ENCODE measurements around the gene NOX3.
"Not testable (repeated sequence)": the region's sequence is repeated elsewhere in the genome, so short reads cannot be mapped to it uniquely, and the experiment has no call there.

The NOX3 gene

DNA sequence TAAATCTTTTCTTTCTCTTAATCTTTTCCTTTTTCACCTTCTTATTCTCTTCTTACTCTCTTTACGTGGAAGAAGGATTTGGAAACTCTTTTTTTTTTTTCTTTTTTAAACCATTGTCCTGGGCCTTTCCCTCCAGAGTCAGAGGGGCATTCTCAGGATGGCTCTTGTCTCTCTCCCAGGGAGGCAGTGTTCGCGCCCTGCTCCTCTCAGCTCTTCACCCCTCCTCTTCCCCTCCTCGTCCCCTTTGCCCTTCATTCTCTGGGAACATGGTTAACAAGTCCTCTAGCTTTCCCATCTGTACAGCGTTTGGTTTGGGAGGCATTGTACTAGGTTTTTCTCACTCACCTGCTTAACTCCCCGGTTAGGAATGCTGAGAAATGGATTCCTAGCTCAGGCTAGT is 89.3 kb downstream of the NOX3 start:
- Mint-ChIP-seq H3K27ac (no peak overlapping the region), H3K36me3 (no peaks in the 10 kb centered on the region), H3K27me3 (no peaks in the 10 kb centered on the region), H3K4me1 (peaks cover 0 to 3% of the 10 kb centered on the region in 2 donors), H3K9me3 (peaks cover 2 to 4% of the 10 kb centered on the region in 2 donors), H3K4me3 (no peak overlapping the region)
- DNase-seq (no peak), ATAC-seq (replicated peaks) (no peak)

- no peak for DNase-seq
- ATAC-seq (replicated peaks) = no peak
- Mint-ChIP-seq H3K9me3 (peaks cover 7 to 13% of the 10 kb centered on the region in 2 donors), H3K4me3 (no peak overlapping the region), H3K27me3 (no peaks in the 10 kb centered on the region), H3K4me1 (peaks cover 0 to 3% of the 10 kb centered on the region in 2 donors), H3K27ac (no peak overlapping the region), H3K36me3 (no peaks in the 10 kb centered on the region)
Measured at GRCh38 chr6:155364844-155365437, 90.7 kb downstream of the NOX3 start.

DNA sequence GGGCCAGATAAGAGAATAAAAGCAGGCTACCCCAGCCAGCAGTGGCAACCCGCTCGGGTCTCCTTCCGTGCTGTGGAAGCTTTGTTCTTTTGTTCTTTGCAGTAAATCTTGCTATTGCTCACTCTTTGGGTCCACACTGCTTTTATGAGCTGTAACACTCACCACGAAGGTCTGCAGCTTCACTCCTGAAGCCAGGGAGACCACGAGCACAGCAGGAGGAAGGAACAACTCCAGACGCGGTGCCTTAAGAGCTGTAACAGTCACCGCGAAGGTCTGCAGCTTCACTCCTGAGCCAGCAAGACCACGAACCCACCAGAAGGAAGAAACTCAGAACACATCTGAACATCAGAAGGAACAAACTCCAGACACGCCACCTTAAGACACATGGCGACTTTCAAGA is 91.6 kb downstream of the NOX3 start:
- not testable (repeated sequence) for H3K27me3 Mint-ChIP-seq; H3K36me3 Mint-ChIP-seq; H3K27ac Mint-ChIP-seq; H3K4me3 Mint-ChIP-seq; H3K4me1 Mint-ChIP-seq; DNase-seq; ATAC-seq (replicated peaks)
- peaks cover 13 to 14% of the 10 kb centered on the region in 2 donors for H3K9me3 Mint-ChIP-seq

DNA sequence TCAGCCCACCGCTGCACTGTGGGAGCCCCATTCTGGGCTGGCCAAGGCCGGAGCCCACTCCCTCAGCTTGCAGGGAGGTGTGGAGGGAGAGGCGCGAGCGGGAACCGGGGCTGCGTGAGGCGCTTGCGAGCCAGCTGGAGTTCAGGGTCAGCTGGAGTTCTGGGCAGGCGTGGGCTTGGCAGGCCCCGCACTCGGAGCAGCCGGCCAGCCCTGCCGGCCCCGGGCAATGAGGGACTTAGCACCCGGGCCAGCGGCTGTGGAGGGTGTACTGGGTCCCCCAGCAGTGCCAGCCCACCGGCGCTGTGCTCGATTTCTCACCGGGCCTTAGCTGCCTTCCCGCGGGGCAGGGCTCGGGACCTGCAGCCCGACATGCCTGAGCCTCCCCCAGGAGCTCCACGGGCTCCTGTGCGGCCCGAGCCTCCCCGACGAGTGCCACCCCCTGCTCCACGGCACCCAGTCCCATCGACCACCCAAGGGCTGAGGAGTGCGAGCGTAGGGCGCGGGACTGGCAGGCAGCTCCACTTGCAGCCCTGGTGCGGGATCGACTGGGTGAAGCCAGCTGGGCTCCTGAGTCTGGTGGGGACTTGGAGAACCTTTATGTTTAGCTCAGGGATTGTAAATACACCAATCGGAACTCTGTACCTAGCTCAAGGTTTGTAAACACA is 92.5 kb downstream of the NOX3 start:
- not testable (repeated sequence) for H3K4me1 Mint-ChIP-seq; H3K27me3 Mint-ChIP-seq; H3K36me3 Mint-ChIP-seq; DNase-seq; H3K4me3 Mint-ChIP-seq; H3K27ac Mint-ChIP-seq; ATAC-seq (replicated peaks)
- peaks cover 13 to 14% of the 10 kb centered on the region in 2 donors for H3K9me3 Mint-ChIP-seq

DNA sequence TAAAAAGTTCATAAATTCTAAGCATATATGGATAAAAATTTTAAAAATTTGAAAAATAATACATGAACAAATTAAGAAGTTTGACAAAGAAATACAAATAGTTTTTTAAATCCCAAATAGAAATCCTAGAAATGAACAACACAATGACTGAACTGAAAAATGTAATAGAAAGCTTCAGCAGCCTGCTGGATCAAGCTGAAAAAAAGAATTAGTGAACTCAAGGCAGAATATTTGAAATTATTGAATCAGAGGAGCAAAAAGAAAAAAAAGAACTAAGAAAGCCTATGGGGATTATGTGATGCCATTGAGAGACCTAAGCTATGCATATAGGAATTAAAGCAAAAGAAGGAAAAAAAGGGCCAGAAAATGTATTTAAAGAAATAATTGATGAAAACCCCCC is 101.5 kb downstream of the NOX3 start:
- Mint-ChIP-seq H3K27me3 (peaks cover 0 to under 1% of the 10 kb centered on the region in 2 donors), H3K27ac (no peak overlapping the region), H3K9me3 (peaks cover 11 to 22% of the 10 kb centered on the region in 2 donors), H3K4me1 (peaks cover 7 to 18% of the 10 kb centered on the region in 2 donors), H3K36me3 (peaks cover 4 to 17% of the 10 kb centered on the region in 2 donors), H3K4me3 (no peak overlapping the region)
- ATAC-seq (replicated peaks) (no peak), DNase-seq (no peak)

DNA sequence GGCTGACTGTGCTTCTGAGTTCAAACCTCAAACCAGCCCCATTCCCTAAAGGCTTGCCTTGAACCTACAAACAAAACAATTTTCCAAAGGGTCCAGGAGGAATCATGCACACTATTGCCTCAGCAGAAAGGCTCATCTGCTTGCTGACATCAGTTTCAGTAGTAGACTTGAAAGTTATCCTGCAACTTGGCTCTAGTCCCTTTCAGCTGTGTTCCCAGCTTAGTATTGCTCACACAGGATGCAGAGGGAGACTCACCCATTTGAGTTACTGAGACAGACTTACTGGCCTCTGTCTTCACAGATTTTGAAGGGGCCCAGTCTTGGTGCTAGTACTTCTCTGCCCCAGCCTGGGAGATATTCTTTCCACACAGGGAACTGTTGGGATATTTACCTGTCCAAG is 102.8 kb downstream of the NOX3 start:
- Mint-ChIP-seq H3K4me1 (peaks cover 10 to 18% of the 10 kb centered on the region in 2 donors), H3K9me3 (peaks cover 20 to 23% of the 10 kb centered on the region in 2 donors), H3K4me3 (no peak overlapping the region), H3K36me3 (peaks cover 6 to 20% of the 10 kb centered on the region in 2 donors), H3K27me3 (no peaks in the 10 kb centered on the region), H3K27ac (no peak overlapping the region)
- no peak for DNase-seq
- no peak for ATAC-seq (replicated peaks)

DNA sequence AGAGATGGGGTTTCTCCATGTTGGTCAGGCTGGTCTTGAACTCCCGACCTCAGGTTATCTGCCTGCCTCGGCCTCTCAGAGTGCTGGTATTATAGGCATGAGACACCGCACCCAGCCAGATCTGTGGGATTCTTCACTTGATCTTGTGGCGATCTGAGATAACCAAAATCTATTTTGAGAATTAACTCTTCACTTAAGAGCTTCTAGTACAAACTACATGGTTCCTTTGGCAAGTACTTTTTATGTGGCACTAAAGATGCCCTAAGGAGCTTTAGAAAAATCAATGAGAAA is 103.6 kb downstream of the NOX3 start:
- no peak for ATAC-seq (replicated peaks)
- Mint-ChIP-seq H3K9me3 (peaks cover 27 to 30% of the 10 kb centered on the region in 2 donors), H3K27me3 (no peaks in the 10 kb centered on the region), H3K4me1 (peaks cover 10 to 18% of the 10 kb centered on the region in 2 donors), H3K27ac (peak overlapping the region; percentile 90), H3K36me3 (peaks cover 6 to 23% of the 10 kb centered on the region in 2 donors), H3K4me3 (no peak overlapping the region)
- no peak for DNase-seq

- H3K36me3 Mint-ChIP-seq = peaks cover 11 to 27% of the 10 kb centered on the region in 2 donors
- H3K9me3 Mint-ChIP-seq = peaks cover 28 to 33% of the 10 kb centered on the region in 2 donors
- peak overlapping the region; percentile 7 to 19 for H3K4me3 Mint-ChIP-seq
- H3K27me3 Mint-ChIP-seq = no peaks in the 10 kb centered on the region
- DNase-seq (no peak), ATAC-seq (replicated peaks) (peak; percentile 97 to 99)
- H3K27ac Mint-ChIP-seq = peak overlapping the region; percentile 90
- peaks cover 10 to 18% of the 10 kb centered on the region in 2 donors for H3K4me1 Mint-ChIP-seq
Measured at GRCh38 chr6:155351273-155352129, 104.1 kb downstream of the NOX3 start.

GRCh38 chr6:155349956-155350355 is 105.7 kb downstream of the NOX3 start:
- H3K9me3 Mint-ChIP-seq = peaks cover 36 to 37% of the 10 kb centered on the region in 2 donors
- H3K27ac Mint-ChIP-seq = no peak overlapping the region
- H3K36me3 Mint-ChIP-seq = peaks cover 20 to 28% of the 10 kb centered on the region in 2 donors
- ATAC-seq (replicated peaks) (no peak), DNase-seq (no peak)
- peaks cover 11 to 18% of the 10 kb centered on the region in 2 donors for H3K4me1 Mint-ChIP-seq
- H3K4me3 Mint-ChIP-seq = no peak overlapping the region
- H3K27me3 Mint-ChIP-seq = no peaks in the 10 kb centered on the region

DNA sequence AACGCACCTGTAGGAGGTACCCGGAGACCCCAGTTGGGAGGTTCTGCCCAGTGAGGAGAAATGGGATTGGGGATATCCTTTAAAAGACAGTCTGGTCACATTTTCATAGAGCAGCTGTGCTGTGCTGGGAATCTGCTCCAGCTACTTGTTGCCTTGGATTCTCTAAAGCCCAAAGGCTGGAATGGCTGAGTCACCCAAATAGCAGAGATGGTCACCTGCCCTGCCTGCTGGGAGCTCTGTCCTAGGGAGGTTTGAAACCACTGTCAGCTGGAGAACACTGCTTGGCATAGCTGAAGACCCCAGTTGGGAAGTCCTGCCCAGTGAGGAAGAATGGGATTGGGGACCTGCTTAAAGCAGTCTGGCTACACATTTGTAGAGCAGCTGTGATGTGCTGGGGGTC is 106.5 kb downstream of the NOX3 start:
- peaks cover 11 to 18% of the 10 kb centered on the region in 2 donors for H3K4me1 Mint-ChIP-seq
- DNase-seq (no peak), ATAC-seq (replicated peaks) (no peak)
- peaks cover 30 to 31% of the 10 kb centered on the region in 2 donors for H3K9me3 Mint-ChIP-seq
- H3K27me3 Mint-ChIP-seq = no peaks in the 10 kb centered on the region
- H3K27ac Mint-ChIP-seq = no peak overlapping the region
- H3K36me3 Mint-ChIP-seq = peaks cover 16 to 23% of the 10 kb centered on the region in 2 donors
- no peak overlapping the region for H3K4me3 Mint-ChIP-seq

DNA sequence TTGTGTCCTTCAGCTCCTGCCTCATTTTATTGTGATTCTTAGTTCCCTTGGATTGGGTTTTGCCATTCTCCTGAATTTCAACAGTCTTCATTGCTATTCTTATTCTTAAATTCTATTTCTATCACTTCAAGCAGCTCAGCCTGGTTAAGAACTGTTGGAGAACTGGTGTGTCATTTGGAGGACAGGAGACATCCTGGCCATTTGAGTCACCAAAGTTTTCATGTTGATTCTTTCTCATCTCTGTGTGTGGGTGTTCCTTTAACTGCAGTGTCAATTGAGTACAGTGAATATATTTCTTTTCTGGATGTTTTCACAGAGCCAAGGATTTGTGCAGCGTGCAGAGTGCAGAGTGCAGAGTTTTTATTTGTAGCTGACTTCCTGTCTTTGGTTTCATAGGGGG is 107.8 kb downstream of the NOX3 start:
- Mint-ChIP-seq H3K4me1 (peaks cover 11 to 18% of the 10 kb centered on the region in 2 donors), H3K36me3 (peaks cover 15 to 21% of the 10 kb centered on the region in 2 donors), H3K27ac (no peak overlapping the region), H3K4me3 (no peak overlapping the region), H3K27me3 (no peaks in the 10 kb centered on the region), H3K9me3 (peaks cover 26 to 29% of the 10 kb centered on the region in 2 donors)
- DNase-seq (no peak), ATAC-seq (replicated peaks) (no peak)

DNA sequence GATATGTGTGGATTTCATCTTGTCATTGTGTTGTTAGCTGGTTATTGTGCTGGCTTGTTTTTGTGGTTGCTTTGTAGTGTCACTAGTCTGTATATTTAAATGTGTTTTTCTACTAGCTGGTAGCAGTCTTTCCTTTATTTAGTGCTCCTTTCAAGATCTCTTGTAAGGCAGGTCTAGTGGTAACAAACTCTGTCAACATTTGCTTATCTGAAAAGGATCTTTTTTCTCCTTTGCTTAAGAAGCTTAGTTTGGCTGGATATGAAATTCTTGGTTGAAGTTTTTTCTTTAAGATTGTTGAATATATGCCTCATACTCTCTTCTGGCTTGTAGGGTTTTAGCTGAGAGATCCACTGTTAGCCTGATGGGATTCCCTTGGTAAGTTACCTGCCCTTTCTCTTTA is 108.7 kb downstream of the NOX3 start:
- no peak overlapping the region for H3K4me3 Mint-ChIP-seq
- no peak for ATAC-seq (replicated peaks)
- no peak for DNase-seq

More for the DNA sequence above, 108.7 kb downstream of the NOX3 start:
- Mint-ChIP-seq H3K27me3 (no peaks in the 10 kb centered on the region), H3K36me3 (peaks cover 15 to 21% of the 10 kb centered on the region in 2 donors), H3K9me3 (peaks cover 26 to 29% of the 10 kb centered on the region in 2 donors), H3K4me1 (peaks cover 11 to 13% of the 10 kb centered on the region in 2 donors), H3K27ac (no peak overlapping the region)
